ENCODE measurements around the gene FYCO1. TPM values are rescaled to one million over a fixed set of nuclear protein-coding genes. Genes with fewer than 3 reads are reported as not detected.

The FYCO1 gene
- total RNA-seq, 1 donor from 2014 or later = 14.9 TPM

DNA sequence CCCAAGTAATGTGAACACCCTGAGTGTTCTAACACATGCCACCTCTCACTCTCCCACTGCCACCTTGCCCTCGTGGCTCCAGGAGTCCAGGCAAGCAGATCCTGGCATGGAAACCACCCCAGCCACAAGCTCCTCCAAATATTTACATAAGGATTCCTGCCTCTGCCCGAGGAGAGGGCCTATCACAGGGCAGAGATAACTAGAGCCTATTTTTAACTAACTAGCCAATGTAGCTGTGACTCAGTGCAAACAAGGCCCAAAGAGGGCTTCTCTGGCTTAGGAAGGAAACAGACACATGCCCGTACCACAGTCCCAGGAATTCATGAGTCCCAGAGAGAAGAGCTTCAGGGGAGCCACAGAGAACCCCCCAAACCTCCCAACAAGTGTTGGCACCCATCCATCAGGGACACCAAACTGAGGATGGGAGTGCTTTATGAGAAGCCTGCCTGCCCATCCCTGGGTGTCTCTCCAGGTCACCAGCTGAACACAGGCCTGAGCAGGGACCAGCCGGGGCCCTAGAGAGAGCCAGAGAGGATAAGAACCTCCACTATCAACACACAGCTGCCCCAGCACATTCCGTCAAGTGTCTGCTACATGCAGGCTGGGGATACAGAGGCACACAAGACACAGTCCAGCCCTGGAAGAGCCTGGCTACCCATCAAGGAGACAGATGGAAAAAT is 9.2 kb downstream of the FYCO1 start:
- no peaks in the 10 kb centered on the region for H3K27me3 Mint-ChIP-seq
- no peaks in the 10 kb centered on the region for H3K9me3 Mint-ChIP-seq
- TF ChIP-seq CTCF (IDR thresholded peaks at IDR 0.05) = no peak
- intact Hi-C loops (cut with micrococcal nuclease) = no loop called here
- peaks cover 50% of the 10 kb centered on the region for H3K36me3 Mint-ChIP-seq (ENCODE audit: low read depth)
- peaks cover 5% of the 10 kb centered on the region for H3K4me1 Mint-ChIP-seq
- POLR2A ChIA-PET = no interaction called here
- DNase-seq (no peak), ATAC-seq (ENCODE audit: low read depth) (no peak)
- no peak overlapping the region for H3K4me3 Mint-ChIP-seq
- CTCF ChIA-PET = no interaction called here
- no peak overlapping the region for H3K27ac Mint-ChIP-seq

DNA sequence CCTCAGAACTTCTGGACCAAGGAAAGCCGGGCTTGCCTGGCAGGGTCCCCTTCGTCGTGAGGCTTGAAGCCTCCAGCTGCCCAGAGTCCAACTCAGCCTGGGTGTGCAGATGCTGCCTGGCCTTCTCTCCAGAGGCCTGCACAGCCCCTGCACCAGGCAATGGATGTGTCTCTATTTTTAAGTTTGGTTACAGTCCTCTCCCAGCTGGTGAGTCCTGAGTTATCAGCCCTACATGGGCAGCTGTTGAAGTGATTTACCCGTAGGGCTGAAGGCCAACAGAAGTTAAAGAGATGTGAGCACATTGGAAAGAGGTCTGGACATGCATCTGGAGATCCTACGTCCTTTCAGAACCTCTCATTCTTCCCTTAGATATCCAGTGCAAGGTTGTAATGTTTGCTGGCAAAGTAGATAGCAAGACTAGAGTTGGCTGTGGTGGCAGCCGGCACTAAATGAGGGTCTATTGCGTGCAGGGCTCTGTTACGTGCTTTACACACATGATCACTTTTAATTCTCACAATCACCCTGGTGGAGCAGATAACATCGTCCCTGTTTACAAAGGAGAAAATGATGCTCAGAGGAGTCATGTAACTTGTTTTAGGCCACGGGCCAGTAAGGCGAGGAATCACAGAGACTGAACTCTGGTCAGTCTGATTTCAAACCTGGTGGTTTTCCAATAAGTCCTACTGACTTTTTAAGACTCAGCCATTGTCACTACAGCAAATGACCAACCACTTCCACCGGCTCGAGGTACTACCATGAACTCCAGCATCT is 9.9 kb downstream of the FYCO1 start:
- Mint-ChIP-seq H3K4me3 (no peak overlapping the region), H3K27ac (no peak overlapping the region), H3K36me3 (ENCODE audit: low read depth) (peaks cover 58% of the 10 kb centered on the region), H3K27me3 (no peaks in the 10 kb centered on the region), H3K9me3 (no peaks in the 10 kb centered on the region), H3K4me1 (peaks cover 9% of the 10 kb centered on the region)
- ChIA-PET CTCF (no interaction called here), POLR2A (no interaction called here)
- intact Hi-C loops (cut with micrococcal nuclease) = no loop called here
- ATAC-seq (ENCODE audit: low read depth) (no peak), DNase-seq (no peak)
- no peak for TF ChIP-seq CTCF (IDR thresholded peaks at IDR 0.05)

DNA sequence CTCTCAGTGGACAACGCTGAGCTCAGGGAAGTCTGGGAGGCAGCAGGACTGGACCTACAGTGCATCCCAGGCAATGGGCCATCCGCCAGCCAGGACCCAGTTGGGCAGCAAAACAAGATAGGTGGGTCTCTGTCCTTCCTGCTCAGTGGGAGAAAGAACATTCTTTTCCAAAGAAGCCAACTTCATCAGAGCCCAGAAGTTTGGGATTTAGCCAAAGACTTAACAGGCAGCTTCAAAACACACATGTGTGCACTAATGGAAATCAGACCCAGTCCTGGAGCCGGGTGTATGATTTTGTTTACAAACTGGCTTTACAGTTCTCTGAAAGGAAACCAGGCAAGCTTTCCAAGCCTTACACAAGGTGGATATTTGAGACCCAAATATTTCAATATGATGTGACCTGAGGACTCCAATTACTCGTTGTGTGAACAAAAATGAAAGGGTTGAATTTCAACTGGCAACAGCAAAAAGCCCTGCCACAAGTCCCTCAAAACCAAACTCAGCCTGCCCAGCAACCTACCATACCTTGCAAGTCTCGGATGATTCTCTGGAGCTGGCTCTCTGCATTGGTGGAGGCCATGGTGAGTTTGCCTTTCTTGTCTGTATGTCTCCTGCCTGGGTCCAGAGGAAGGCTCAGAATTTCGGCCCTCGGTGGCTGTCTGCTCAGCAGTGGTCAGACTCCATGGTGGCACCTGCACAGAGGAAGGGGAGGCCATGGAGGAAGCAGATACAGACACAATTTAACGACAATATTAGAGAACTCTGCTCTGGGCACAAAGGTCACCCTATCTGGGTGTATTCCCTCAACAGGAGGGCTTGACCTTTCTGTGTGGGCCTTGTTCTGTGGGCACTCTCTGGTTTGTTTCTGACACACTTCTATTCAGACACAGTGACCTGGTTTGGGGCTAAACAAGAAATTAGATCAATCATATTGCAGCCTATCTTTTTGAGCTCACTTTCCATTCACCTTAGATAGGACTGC is 11.0 kb downstream of the FYCO1 start:
- Mint-ChIP-seq H3K9me3 (no peaks in the 10 kb centered on the region), H3K27ac (no peak overlapping the region), H3K27me3 (no peaks in the 10 kb centered on the region), H3K4me3 (no peak overlapping the region), H3K36me3 (ENCODE audit: low read depth) (peaks cover 59% of the 10 kb centered on the region), H3K4me1 (peaks cover 20% of the 10 kb centered on the region)
- CTCF ChIA-PET = no interaction called here
- ATAC-seq (ENCODE audit: low read depth) = no peak
- POLR2A ChIA-PET = no interaction called here
- no peak for TF ChIP-seq CTCF (IDR thresholded peaks at IDR 0.05)
- DNase-seq = no peak
- intact Hi-C loops (cut with micrococcal nuclease) = no loop called here

DNA sequence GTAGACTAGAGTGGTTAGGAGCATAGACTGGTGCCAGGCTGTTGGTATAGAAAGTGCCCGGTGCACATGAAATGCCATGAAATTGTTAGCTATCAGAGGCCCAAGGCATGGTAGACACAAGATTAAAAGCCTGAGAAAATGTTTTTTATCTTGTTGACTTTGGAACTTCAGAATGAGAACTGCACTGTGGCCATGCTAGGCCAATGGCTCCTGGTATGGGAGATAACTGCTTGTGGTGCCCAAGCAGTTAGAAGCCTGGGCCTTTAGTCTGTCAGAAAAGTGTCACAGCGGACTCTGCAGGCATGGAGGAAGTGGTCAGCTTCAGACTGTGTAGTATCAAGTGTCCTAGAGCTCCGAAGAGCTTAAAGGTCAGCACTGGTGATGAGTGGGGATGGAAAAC is 11.9 kb downstream of the FYCO1 start:
- Mint-ChIP-seq H3K9me3 (no peaks in the 10 kb centered on the region), H3K27ac (no peak overlapping the region), H3K4me1 (peaks cover 26% of the 10 kb centered on the region), H3K4me3 (no peak overlapping the region), H3K27me3 (no peaks in the 10 kb centered on the region), H3K36me3 (ENCODE audit: low read depth) (peaks cover 65% of the 10 kb centered on the region)
- CTCF ChIA-PET = no interaction called here
- no peak for TF ChIP-seq CTCF (IDR thresholded peaks at IDR 0.05)
- DNase-seq = no peak
- no peak for ATAC-seq (ENCODE audit: low read depth)
- intact Hi-C loops (cut with micrococcal nuclease) = no loop called here
- POLR2A ChIA-PET = no interaction called here
